HUES6 (cell line): ENCODE results near the gene FARSB.

Experiments
- H3K27ac ChIP-seq: 2 replicates; pipeline ENCODE4 v1.7.0; 2013; ENCODE audit warnings: low read depth, mild to moderate bottlenecking, low read length, inconsistent platforms
- H3K27me3 ChIP-seq: 2 replicates; pipeline ENCODE4 v1.6.1; 2013; ENCODE audit warnings: low read length; ENCODE audit not compliant: control insufficient read depth, insufficient read depth
- H3K36me3 ChIP-seq: 2 replicates; pipeline ENCODE4 v1.6.1; 2013; ENCODE audit warnings: low read length; ENCODE audit not compliant: control insufficient read depth, insufficient read depth
- H3K4me1 ChIP-seq: 2 replicates; pipeline ENCODE4 v1.6.1; 2013; ENCODE audit warnings: low read length; ENCODE audit not compliant: control insufficient read depth, insufficient read depth
- H3K4me3 ChIP-seq: 2 replicates; pipeline ENCODE4 v1.5.1; 2013; ENCODE audit warnings: low read depth, low read length
- H3K9ac ChIP-seq: one replicate; pipeline ENCODE4 v1.6.1; 2013; ENCODE audit warnings: mild to moderate bottlenecking, low read length
- H3K9me3 ChIP-seq: 2 replicates; pipeline ENCODE4 v1.6.1; 2013; ENCODE audit warnings: low read depth, low read length; ENCODE audit not compliant: control insufficient read depth, insufficient read depth

Gene FARSB

DNA sequence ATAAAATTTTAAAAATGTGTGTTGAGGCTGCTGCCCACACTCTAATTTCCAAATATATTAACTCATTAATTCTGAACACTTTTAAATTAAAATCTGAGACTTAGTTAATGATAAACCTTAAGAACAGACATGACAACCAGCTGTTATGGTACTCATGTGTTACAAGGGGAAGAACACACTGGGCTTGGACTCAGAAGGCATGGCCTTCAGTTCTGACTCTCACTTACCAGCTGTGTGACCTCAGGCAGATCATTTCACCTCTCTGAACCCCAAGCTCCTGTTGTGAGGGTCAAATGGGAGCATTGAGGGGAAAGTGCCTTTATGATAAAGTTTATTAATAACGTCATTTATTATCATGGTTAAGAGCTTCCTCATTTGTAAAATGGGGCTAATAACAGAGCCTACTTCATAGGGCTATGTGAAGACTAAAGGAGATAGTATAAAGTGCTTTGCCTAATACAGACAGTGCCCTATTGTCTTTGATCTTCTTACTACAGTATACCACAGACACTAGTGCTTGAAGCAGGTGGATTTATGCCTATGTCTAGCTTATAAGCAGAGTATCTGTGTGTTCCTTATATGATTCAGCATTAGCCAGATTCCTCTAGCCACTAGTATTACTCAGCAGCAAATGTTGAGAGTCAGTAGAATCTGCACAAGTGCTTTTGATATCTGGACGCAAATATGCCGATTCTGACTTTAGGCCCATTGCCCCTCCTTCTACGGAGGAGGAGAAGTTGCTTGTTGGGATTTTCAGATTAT lies 131.9 kb downstream of the FARSB start:
- Histone ChIP-seq H3K4me1 (peaks cover 3% of the 10 kb centered on the region; the same call in 1 of the 2 replicates), H3K9me3 (no peaks in the 10 kb centered on the region), H3K9ac (no peak overlapping the region), H3K27ac (no peak overlapping the region), H3K4me3 (no peak overlapping the region), H3K36me3 (no peaks in the 10 kb centered on the region), H3K27me3 (no peaks in the 10 kb centered on the region)

- H3K9me3 ChIP-seq, result no peaks in the 10 kb centered on the region
- peaks cover 13% of the 10 kb centered on the region; the same call in 1 of the 2 replicates for H3K4me1 ChIP-seq
- H3K27me3 ChIP-seq, result no peaks in the 10 kb centered on the region
- no peak overlapping the region for H3K27ac ChIP-seq
- no peaks in the 10 kb centered on the region for H3K36me3 ChIP-seq
- no peak overlapping the region for H3K4me3 ChIP-seq
- no peak overlapping the region for H3K9ac ChIP-seq
These were observed 133.8 kb downstream of the FARSB start for GRCh38 chr2:222522082-222522481.

- Histone ChIP-seq H3K4me1 (peaks cover 13% of the 10 kb centered on the region; the same call in 1 of the 2 replicates), H3K36me3 (no peaks in the 10 kb centered on the region), H3K4me3 (no peak overlapping the region), H3K27ac (no peak overlapping the region), H3K27me3 (no peaks in the 10 kb centered on the region), H3K9ac (no peak overlapping the region), H3K9me3 (no peaks in the 10 kb centered on the region)
These were observed 134.8 kb downstream of the FARSB start for GRCh38 chr2:222521099-222521498.
